NOMO-1 treated with dmso at 0.1 percent for 144 hours (cell line): ENCODE measurements around the gene AAMDC.
"Not testable (repeated sequence)": the region's sequence is repeated elsewhere in the genome, so short reads cannot be mapped to it uniquely, and the experiment has no call there.

Experiments used
- DNase-seq: peaks from one replicate; lab custom pipeline; 2025; ENCODE audit not compliant: unreplicated experiment; lab: John Stamatoyannopoulos, UW

AAMDC gene

DNA sequence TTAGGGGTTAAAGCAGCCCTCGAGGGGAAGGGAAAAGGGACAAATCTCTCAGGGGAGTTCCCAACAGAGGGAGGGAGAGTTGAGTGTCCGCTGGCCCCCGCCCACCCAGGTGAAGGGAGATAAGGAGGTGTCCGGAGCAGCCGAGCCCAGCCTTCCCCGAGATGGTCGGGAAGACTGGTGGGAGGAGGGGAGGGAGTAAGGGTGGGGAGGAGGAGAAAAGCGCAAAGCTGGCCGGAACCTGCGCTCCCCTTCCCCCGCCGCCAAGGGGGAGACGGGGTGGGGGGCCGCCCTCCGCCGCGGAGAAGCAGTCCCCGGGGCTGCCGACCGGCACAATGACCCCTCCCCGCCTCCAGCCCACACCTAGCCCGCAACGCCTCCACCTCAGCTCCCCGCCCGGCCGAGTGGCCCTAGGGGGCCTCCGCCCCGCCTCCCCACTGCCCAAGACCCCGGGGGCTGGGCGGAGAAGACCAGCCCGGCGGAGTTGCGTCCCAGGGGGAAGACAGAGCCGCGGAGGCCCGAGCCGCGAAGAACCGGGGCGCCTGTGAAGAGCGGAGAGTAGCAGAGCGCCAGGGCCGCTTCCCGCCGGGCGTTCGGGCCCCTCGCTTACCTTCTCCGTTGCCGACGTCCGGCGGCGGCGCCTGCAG, 901 bp upstream of the AAMDC start:
- peak; percentile 18 for DNase-seq

GRCh38 chr11:77821349-77821851, 456 bp downstream of the AAMDC start:
- no peak for DNase-seq

DNA sequence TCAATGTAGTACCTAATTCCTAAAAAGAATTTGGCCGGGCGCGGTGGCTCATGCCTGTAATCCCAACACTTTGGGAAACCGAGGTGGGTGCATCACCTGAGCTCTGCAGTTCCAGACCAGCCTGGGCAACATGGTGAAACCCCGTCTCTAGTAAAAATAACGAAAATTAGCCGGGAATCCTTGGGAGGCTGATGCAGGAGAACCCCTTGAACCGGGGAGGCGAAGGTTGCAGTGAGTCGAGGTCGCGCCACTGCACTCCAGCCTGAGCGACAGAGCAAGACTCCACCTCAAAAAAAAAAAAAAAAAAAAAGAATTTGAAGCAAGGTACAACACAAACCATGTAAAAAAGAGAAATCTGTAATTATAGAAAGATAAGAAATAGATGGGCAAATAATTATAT, 1.2 kb downstream of the AAMDC start:
- DNase-seq = not testable (repeated sequence)

GRCh38 chr11:77823775-77824174, 2.8 kb downstream of the AAMDC start:
- no peak for DNase-seq

DNA sequence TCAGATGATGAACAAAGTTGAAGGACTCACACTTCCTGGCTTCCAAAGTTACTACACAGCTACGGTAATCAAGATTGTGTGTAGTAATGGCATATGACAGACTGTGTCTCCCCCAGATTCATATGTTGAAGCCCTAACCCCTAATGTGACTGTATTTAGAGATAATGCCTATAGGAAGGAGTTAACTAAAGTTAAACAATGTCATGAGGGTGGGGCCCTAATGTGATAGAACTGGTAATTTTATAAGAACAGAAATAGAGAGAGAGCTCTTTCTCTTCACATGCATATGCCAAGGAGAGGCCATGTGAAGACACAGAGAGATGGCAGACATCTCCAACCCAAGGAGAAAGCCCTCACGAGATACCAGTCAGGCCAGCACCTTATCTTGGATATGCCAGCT, 8.0 kb downstream of the AAMDC start:
- DNase-seq = no peak

DNA sequence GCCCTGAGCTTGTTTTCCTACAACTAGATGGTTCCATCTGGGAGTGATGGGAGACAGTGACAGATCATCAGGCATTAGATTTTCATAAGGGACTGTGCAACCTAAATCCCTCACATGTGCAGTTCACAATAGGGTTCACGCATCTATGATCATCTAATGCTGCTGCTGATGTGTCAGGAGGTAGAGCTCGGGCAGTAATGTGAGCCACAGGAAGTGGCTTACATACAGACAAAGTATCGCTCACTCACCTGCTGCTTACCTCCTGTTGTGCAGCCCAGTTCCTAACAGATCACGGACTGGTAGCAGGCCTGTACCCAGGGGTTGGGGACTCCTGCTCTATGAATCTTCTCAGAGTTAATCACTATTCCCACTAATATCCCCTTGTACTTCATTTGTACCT, 12.4 kb downstream of the AAMDC start:
- DNase-seq = no peak

DNA sequence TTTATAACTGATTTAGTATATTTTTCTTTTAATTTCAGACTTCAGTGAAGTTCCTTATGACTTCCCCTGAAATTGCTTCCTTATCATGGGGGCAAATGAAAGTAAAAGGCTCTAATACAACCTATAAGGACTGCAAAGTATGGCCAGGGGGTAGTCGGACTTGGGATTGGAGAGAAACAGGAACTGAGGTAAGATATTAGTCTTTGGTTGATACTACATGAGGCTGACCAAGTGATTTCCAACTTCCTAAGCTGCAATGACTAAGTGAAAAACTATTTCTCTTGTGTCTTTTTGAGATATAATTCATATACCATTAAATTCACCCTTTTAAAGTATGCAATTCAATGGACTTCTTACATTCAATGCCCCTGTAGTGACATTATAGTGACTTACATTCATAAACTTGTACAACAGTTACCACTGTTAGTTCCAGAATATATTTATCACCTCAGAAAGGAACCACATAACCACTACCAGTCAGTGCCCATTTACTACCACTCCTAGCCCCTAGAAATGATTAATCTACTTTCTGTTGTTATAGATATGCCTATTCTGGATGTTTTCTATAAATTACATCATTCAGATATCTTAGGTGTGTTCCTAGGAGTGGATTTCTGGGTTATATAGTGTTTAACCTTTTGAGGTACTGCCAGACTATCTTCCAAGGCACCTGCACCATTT, 21.6 kb downstream of the AAMDC start:
- DNase-seq = peak; percentile 35

DNA sequence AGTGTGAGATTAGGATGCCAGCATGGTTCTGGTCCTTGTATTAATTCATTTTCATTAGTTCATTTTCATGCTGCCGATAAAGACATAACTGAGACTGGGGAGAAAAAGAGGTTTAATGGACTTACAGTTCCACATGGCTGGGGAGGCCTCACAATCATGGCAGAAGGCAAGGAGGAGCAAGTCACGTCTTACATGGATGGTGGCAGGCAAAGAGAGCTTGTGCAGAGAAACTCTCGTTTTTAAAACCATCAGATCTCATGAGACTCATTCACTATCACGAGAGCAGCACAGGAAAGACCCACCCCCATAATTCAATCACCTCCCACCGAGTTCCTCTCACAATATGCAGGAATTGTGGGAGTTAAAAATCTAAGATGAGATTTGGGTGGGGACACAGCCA, 22.8 kb downstream of the AAMDC start:
- not testable (repeated sequence) for DNase-seq

DNA sequence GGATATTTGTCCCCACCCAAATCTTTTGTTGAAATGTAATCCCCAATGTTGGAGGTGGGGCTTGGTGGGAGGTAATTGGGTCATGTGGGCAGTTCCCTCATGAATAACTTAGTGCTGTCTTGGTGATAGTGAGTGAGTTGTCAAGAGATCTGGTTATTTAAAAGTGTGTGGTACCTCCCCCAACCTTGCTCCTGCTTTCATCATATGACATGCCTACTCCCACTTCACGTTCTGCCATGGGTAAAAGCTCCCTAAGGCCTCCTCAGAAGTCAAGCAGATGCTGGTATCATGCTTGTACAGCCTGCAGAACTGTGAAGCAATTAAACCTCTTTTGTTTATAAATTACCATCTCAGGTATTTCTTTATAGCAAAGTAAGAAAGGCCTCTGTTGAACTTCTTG, 30.6 kb downstream of the AAMDC start:
- DNase-seq = no peak

GRCh38 chr11:77854838-77855237, 33.9 kb downstream of the AAMDC start:
- DNase-seq = no peak

- not testable (repeated sequence) for DNase-seq
Observed at GRCh38 chr11:77857906-77858457, 37.0 kb downstream of the AAMDC start.

DNA sequence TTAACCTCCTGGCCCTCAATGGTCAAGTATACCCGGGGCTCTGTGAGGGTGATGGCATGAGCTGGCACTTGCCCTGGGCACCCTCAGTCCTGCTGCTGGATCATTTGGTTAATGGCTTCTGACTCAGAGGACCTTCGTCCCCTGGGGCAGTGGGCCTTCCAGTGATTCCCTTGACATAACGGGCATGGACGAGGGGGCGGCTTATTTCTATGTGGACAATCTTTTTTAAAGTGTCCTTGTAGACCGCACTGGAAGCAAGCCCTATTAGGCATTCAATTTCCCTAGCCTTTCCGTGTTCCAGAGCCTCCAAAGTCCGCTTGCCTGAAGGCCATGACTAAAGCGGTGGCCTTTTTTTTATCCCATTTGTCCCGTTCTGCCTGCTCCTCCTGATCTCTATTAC, 40.5 kb downstream of the AAMDC start:
- not testable (repeated sequence) for DNase-seq

DNA sequence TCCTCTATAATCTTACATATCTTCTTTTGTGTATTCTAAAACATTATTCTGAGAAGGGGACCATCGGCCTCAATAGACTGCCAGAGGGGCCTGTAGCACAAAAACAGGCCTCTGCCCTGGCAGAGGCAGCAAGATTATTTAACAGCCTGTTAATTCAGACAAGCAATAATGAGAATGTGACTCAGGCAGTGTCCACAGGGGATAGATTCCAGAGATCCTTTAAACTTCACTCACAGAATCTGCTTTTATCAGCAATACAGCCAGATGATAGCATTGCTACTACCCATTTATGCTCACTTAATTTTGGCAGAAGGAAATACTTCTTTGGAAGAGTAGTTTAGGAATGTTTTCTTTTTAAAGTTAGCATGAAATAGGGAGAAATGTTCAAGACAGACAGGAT, 44.9 kb downstream of the AAMDC start:
- DNase-seq = no peak

DNA sequence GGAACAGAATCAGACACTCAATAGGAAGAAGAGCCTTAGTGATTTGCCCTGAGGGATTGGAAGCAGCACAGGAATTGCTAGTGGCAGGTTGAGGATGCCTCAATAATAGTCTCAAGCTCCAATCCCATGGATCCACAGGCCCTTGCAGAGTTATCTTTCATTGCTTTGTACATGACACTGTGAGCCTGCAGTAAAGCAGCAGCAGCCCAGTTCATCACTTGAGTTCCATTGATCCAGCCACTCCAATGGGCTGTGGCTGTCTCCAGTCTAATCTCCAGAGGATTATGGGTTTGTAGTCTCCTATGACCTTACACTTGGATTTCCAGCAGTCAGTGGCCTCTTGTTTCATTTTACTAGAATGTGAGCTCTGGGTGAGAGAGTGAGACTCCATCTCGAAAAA, 45.4 kb downstream of the AAMDC start:
- no peak for DNase-seq

DNA sequence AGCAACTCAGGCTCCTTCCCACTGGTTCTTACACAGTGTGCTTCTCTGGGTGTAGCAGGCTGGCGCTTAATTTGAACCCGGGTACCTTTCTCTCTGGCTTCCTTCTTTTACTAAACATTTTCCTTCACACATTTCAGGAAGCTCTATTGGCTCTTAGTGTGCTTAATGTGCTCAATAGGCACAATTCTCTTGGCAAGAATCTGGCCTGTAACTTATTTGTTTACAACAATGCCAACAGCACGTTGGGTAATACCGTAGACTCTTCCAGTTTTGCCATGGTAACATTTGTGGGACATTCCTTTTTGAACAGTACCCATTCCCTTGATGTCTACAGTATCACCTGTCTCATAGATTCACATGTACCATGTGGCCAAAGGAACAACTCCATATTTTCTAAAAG, 47.8 kb downstream of the AAMDC start:
- DNase-seq = no peak

GRCh38 chr11:77871855-77872254, 50.9 kb downstream of the AAMDC start:
- no peak for DNase-seq

DNA sequence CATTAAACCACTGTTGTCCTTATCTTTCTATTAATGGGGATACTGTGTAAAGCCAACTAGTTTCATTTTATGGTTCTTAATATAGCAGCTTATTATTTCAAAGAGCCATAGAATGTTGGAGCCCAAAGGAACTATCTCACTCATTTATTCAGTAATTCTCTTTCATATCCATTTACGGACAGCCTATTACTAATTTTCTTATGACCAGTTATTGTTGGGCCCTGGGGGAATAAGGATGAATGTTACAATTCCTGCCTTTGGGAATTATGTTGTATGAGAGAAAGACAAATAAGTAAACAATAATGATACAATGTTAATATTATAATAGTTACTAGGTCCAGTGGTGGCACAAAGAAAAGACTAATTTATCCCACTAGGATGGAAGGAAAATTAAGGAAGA, 52.4 kb downstream of the AAMDC start:
- no peak for DNase-seq

GRCh38 chr11:77874206-77874605, 53.3 kb downstream of the AAMDC start:
- DNase-seq = no peak

DNA sequence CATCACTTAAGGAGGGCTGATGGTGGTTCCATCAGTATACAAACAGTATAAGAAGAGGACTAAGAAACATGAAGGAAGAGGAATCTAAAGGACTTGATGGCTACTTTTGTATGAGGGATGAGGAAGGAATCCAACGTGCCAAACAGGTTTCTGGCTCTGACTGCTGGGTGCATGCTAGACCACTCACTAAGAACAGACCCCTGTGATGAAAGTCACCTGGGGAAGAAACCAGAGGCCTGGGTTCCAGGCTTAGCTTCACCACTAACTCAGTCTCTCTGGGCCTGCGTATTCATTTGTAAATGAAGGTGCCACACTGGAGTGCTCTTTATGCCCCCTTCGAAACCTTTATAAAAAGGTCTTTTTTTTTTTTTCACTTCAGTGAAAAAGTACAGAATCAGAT, 55.1 kb downstream of the AAMDC start:
- no peak for DNase-seq

DNA sequence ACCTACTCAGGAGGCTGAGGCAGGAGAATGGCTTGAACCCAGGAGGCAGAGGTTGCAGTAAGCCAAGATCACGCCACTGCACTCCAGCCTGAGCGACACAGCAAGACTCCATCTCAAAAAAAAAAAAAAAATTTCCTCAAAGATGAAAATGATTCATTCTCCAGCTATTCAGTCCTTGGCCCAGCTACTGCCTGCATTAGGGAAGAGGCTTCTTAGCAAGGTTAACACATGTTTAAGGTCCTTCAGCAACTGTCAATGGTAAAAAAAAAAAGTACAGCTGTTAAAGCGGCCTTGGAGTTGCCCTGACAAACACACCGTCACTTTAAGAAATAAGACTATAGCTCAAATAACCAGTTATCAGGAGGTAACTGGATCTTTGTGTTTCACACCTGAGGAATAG, 57.3 kb downstream of the AAMDC start:
- not testable (repeated sequence) for DNase-seq

GRCh38 chr11:77879218-77879617, 58.3 kb downstream of the AAMDC start:
- DNase-seq = no peak

GRCh38 chr11:77882396-77882795, 61.5 kb downstream of the AAMDC start:
- no peak for DNase-seq
